Activated CD8-positive, alpha-beta memory T cell treated with anti-CD3 and anti-CD28 coated beads for 48 hours (primary cell): ENCODE data around the gene LMF2.

ENCODE experiments used
- DNase-seq, 3 experiments: peaks; one replicate each; pipeline ENCODE4 v3.0.0-alpha.2; 2020; ENCODE audit warnings: low read depth in 2 of 3, low spot score in 2 of 3

Gene LMF2

GRCh38 chr22:50467773-50468440 lies 39.6 kb downstream of the LMF2 start:
- DNase-seq: no peak

GRCh38 chr22:50467341-50467740 lies 40.2 kb downstream of the LMF2 start:
- DNase-seq: no peak

GRCh38 chr22:50465066-50465930 lies 42.2 kb downstream of the LMF2 start:
- no peak for DNase-seq

GRCh38 chr22:50464451-50464850 lies 43.1 kb downstream of the LMF2 start:
- no peak for DNase-seq

- DNase-seq: no peak
Measured at GRCh38 chr22:50463188-50463900, 44.2 kb downstream of the LMF2 start.

- no peak for DNase-seq
Measured at GRCh38 chr22:50461979-50462540, 45.4 kb downstream of the LMF2 start.

- DNase-seq: no peak
Measured at GRCh38 chr22:50461536-50461935, 46.0 kb downstream of the LMF2 start.

GRCh38 chr22:50460938-50461337 lies 46.6 kb downstream of the LMF2 start:
- DNase-seq: no peak

- DNase-seq: no peak
Measured at GRCh38 chr22:50459496-50460140, 47.9 kb downstream of the LMF2 start.

GRCh38 chr22:50459016-50459415 lies 48.5 kb downstream of the LMF2 start:
- DNase-seq: no peak

GRCh38 chr22:50456466-50457234 lies 50.9 kb downstream of the LMF2 start:
- DNase-seq: no peak

- DNase-seq: no peak
Measured at GRCh38 chr22:50456026-50456425, 51.5 kb downstream of the LMF2 start.

GRCh38 chr22:50455201-50455600 lies 52.3 kb downstream of the LMF2 start:
- no peak for DNase-seq

- no peak for DNase-seq
Measured at GRCh38 chr22:50454556-50455075, 52.9 kb downstream of the LMF2 start.
